Hepatocyte (in vitro differentiated cells): Measurements from ENCODE around the gene LGR5. TPM values are rescaled to one million over a fixed set of nuclear protein-coding genes. Genes with fewer than 3 reads are reported as not detected.

Experiments used
- DNase-seq: peaks from one replicate; pipeline ENCODE4 v3.0.0-alpha.2; 2016; ENCODE audit warnings: low spot score
- H2AFZ ChIP-seq: fragments of 200-600 bp; sonication (generic); 2 replicates; pipeline ENCODE4 v1.6.0; 2016; ENCODE audit warnings: antibody characterized with exemption, mild to moderate bottlenecking
- H3K27ac ChIP-seq: fragments of 200-600 bp; sonication (generic); 2 replicates; pipeline ENCODE4 v1.5.1; 2016; ENCODE audit warnings: mild to moderate bottlenecking
- H3K27me3 ChIP-seq: fragments of 200-600 bp; sonication (generic); 2 replicates; pipeline ENCODE4 v1.6.1; 2016
- H3K36me3 ChIP-seq: fragments of 200-600 bp; sonication (generic); replicated peaks from 2 replicates; pipeline ENCODE4 v1.5.1; 2016; ENCODE audit warnings: low read depth; ENCODE audit not compliant: insufficient read depth
- H3K4me1 ChIP-seq: fragments of 200-600 bp; sonication (generic); 2 replicates; pipeline ENCODE4 v1.5.1; 2016; ENCODE audit warnings: mild to moderate bottlenecking, moderate library complexity; ENCODE audit not compliant: insufficient read depth
- H3K4me2 ChIP-seq: fragments of 200-600 bp; sonication (generic); 2 replicates; pipeline ENCODE4 v1.6.0; 2016
- H3K4me3 ChIP-seq: fragments of 200-600 bp; sonication (generic); 2 replicates; pipeline ENCODE4 v1.5.1; 2016; ENCODE audit warnings: mild to moderate bottlenecking
- H3K79me2 ChIP-seq: fragments of 200-600 bp; sonication (generic); 2 replicates; pipeline ENCODE4 v1.6.0; 2017; ENCODE audit warnings: mild to moderate bottlenecking
- H3K9me2 ChIP-seq: fragments of 200-600 bp; sonication (generic); replicated peaks from 2 replicates; pipeline ENCODE4 v1.6.0; 2017; ENCODE audit warnings: mild to moderate bottlenecking; ENCODE audit not compliant: insufficient read depth
- H3K9me3 ChIP-seq: fragments of 200-600 bp; sonication (generic); 2 replicates; pipeline ENCODE4 v1.5.1; 2016; ENCODE audit warnings: low read depth, mild to moderate bottlenecking
- H4K20me1 ChIP-seq: fragments of 200-600 bp; sonication (generic); 2 replicates; pipeline ENCODE4 v1.6.0; 2016; ENCODE audit warnings: mild to moderate bottlenecking; ENCODE audit not compliant: insufficient read depth, poor library complexity, severe bottlenecking
- CTCF ChIP-seq: fragments of 200-600 bp; sonication (generic); IDR thresholded peaks from 2 replicates; pipeline ENCODE4 v1.5.1; 2016; ENCODE audit warnings: antibody characterized with exemption, mild to moderate bottlenecking; ENCODE audit not compliant: poor library complexity
- EZH2 ChIP-seq: fragments of 200-600 bp; sonication (generic); IDR thresholded peaks from 2 replicates; pipeline ENCODE4 v1.6.1; 2016; ENCODE audit warnings: antibody characterized with exemption, mild to moderate bottlenecking, borderline replicate concordance
- EZH2phosphoT487 ChIP-seq: fragments of 200-600 bp; sonication (generic); IDR thresholded peaks from one replicate; pipeline ENCODE4 v1.6.1; 2018; ENCODE audit warnings: antibody characterized with exemption, mild to moderate bottlenecking, low read depth, moderate library complexity; ENCODE audit not compliant: unreplicated experiment, severe bottlenecking
- WGBS: methylation state at CpG from one replicate; pipeline ENCODE4 v1.1.6; 2016; ENCODE audit warnings: low lambda C conversion rate; ENCODE audit errors: missing lambda C conversion rate; 5-methylcytosine and 5-hydroxymethylcytosine counted together
- polyA plus RNA-seq: library from polyadenylated mRNA; unstranded; fragments of >200 nt; fragmentation: Nextera tagmentation; extraction: Ambion mirVana; gene quantifications from 2 replicates; pipeline ENCODE4 v1.2.1, GENCODE V29; 2016
- total RNA-seq: library from RNA; depleted of rRNA; stranded (reverse); fragments of >200 nt; gene quantifications from 2 replicates; pipeline ENCODE4 v1.2.3, GENCODE V29; 2014

The LGR5 gene
- total and polyA plus RNA-seq, 2 experiments from 2014 or later, result 4.4 to 5.7 TPM

- Histone ChIP-seq H3K79me2 (no peaks in the 10 kb centered on the region), H4K20me1 (no peaks in the 10 kb centered on the region), H3K4me3 (no peak overlapping the region), H3K36me3 (no peaks in the 10 kb centered on the region), H3K9me2 (no peaks in the 10 kb centered on the region), H3K9me3 (no peaks in the 10 kb centered on the region), H3K27me3 (no peaks in the 10 kb centered on the region), H3K27ac (no peak overlapping the region), H2AFZ (no peak overlapping the region), H3K4me2 (no peak overlapping the region), H3K4me1 (no peaks in the 10 kb centered on the region)
- no peak for DNase-seq
- TF ChIP-seq EZH2phosphoT487 (no peak), EZH2 (no peak), CTCF (no peak)
- WGBS, result 83% methylated on average over 1 of the region's 1 CpG
These were observed 42.1 kb upstream of the LGR5 start for GRCh38 chr12:71397433-71397954.

GRCh38 chr12:71399197-71399596 lies 40.4 kb upstream of the LGR5 start:
- H2AFZ ChIP-seq, result no peak overlapping the region
- 58% methylated on average over 2 of the region's 2 CpGs for WGBS
- H3K79me2 ChIP-seq, result no peaks in the 10 kb centered on the region
- H3K4me1 ChIP-seq, result no peaks in the 10 kb centered on the region
- DNase-seq, result no peak
- no peaks in the 10 kb centered on the region for H3K36me3 ChIP-seq
- no peak overlapping the region for H3K4me2 ChIP-seq
- TF ChIP-seq CTCF (no peak), EZH2 (no peak), EZH2phosphoT487 (no peak)
- H3K4me3 ChIP-seq, result no peak overlapping the region
- no peaks in the 10 kb centered on the region for H3K9me3 ChIP-seq
- H3K9me2 ChIP-seq, result no peaks in the 10 kb centered on the region
- no peaks in the 10 kb centered on the region for H3K27me3 ChIP-seq
- H3K27ac ChIP-seq, result no peak overlapping the region
- H4K20me1 ChIP-seq, result no peaks in the 10 kb centered on the region

GRCh38 chr12:71400481-71400880 lies 39.1 kb upstream of the LGR5 start:
- Histone ChIP-seq H4K20me1 (no peaks in the 10 kb centered on the region), H3K4me1 (no peaks in the 10 kb centered on the region), H3K79me2 (no peaks in the 10 kb centered on the region), H3K36me3 (no peaks in the 10 kb centered on the region), H3K4me2 (no peak overlapping the region), H3K9me2 (no peaks in the 10 kb centered on the region), H3K27ac (no peak overlapping the region), H3K9me3 (no peaks in the 10 kb centered on the region), H3K27me3 (no peaks in the 10 kb centered on the region), H3K4me3 (no peak overlapping the region), H2AFZ (no peak overlapping the region)
- no peak for DNase-seq
- TF ChIP-seq EZH2 (no peak), CTCF (no peak)
- WGBS, result 97% methylated on average over 2 of the region's 2 CpGs

GRCh38 chr12:71405884-71406283 lies 33.7 kb upstream of the LGR5 start:
- H3K9me2 ChIP-seq, result no peaks in the 10 kb centered on the region
- no peak overlapping the region for H3K4me3 ChIP-seq
- no peak overlapping the region for H2AFZ ChIP-seq
- H4K20me1 ChIP-seq, result no peaks in the 10 kb centered on the region
- no peak overlapping the region for H3K4me2 ChIP-seq
- H3K9me3 ChIP-seq, result peaks cover 5% of the 10 kb centered on the region
- TF ChIP-seq EZH2phosphoT487 (no peak), CTCF (no peak), EZH2 (no peak)
- no peaks in the 10 kb centered on the region for H3K36me3 ChIP-seq
- DNase-seq, result no peak
- H3K27me3 ChIP-seq, result no peaks in the 10 kb centered on the region
- H3K79me2 ChIP-seq, result no peaks in the 10 kb centered on the region
- 86% methylated on average over 1 of the region's 1 CpG for WGBS
- no peaks in the 10 kb centered on the region for H3K4me1 ChIP-seq
- H3K27ac ChIP-seq, result no peak overlapping the region
